ENCODE results near the gene KDM2B.

Gene KDM2B

DNA sequence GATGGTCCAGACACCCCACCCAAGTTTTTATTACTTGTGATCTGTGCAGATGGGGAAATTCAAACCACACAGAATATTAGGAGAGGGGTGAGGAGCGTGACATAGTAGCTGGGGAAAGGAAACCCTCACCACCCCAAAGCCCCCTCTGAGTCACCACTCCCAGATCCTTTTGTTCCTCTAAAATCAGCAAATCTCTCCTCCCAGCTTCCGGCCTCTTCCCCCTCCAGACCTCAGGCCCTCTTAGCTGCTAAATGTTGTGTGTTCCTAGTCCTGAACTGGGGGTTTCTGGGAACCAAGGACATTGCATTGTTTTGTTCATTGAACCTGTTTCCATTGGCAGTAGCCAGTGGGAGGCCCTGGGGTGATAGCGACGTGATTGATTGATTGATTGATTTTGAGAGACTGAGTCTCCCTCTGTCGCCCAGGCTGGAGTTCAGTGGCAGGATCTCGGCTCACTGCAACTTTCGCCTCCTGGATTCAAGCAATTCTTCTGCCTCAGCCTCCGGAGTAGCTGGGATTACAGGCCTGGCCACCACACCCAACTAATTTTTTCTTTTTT is 39.6 kb upstream of the KDM2B start:
- DNase-seq (ENCODE audit: low read depth) = peak; percentile 82
- H3K4me3 ChIP-seq (ENCODE audit: low read depth, low read length) = no peak overlapping the region

DNA sequence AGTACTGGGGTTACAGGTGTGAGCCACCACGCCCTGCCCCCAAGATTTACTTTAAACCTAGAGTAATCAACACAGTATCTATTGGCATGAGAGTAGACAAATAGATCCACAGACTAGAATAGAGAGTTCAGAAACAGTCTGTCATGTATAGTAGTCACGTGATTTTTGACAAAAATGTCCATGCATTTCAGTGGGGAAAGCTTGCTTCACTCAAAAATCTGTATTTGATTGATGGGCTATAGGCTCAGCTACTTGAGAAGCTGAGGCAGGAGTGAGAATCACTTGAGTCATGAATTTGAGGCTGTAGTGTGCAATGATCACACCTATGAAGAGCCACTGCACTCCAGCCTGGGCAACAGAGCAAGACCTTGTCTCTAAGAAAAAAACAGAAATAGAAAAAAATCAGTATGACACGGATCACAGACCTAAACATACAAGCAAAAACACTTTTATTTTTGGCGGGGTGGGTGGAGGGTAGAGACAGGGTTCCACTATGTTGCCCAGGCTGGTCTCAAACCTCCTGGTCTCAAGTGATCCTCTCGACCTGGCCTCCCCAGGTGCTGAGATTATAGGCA is 37.9 kb upstream of the KDM2B start:
- no peak overlapping the region for H3K4me3 ChIP-seq (ENCODE audit: low read depth, low read length)
- no peak for TF ChIP-seq POLR2A (IDR thresholded peaks at IDR 0.05; ENCODE audit: extremely low read depth, insufficient read length)
- TF ChIP-seq, protein P1, sequence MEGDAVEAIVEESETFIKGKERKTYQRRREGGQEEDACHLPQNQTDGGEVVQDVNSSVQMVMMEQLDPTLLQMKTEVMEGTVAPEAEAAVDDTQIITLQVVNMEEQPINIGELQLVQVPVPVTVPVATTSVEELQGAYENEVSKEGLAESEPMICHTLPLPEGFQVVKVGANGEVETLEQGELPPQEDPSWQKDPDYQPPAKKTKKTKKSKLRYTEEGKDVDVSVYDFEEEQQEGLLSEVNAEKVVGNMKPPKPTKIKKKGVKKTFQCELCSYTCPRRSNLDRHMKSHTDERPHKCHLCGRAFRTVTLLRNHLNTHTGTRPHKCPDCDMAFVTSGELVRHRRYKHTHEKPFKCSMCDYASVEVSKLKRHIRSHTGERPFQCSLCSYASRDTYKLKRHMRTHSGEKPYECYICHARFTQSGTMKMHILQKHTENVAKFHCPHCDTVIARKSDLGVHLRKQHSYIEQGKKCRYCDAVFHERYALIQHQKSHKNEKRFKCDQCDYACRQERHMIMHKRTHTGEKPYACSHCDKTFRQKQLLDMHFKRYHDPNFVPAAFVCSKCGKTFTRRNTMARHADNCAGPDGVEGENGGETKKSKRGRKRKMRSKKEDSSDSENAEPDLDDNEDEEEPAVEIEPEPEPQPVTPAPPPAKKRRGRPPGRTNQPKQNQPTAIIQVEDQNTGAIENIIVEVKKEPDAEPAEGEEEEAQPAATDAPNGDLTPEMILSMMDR (IDR thresholded peaks at IDR 0.05; ENCODE audit: low read depth, low read length) = no peak
- TF ChIP-seq, protein P2, sequence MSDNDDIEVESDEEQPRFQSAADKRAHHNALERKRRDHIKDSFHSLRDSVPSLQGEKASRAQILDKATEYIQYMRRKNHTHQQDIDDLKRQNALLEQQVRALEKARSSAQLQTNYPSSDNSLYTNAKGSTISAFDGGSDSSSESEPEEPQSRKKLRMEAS (IDR thresholded peaks at IDR 0.05; ENCODE audit: low read depth, low read length) = no peak
- TF ChIP-seq MYC (IDR thresholded peaks at IDR 0.05; ENCODE audit: low read depth, low read length) = no peak
- no peak for DNase-seq (ENCODE audit: low read depth)

More for the DNA sequence above, 39.6 kb upstream of the KDM2B start:
- TF ChIP-seq, protein P2 (IDR thresholded peaks at IDR 0.05; ENCODE audit: low read depth, low read length) = no peak
- TF ChIP-seq, protein P1 (IDR thresholded peaks at IDR 0.05; ENCODE audit: low read depth, low read length) = no peak
- TF ChIP-seq POLR2A (IDR thresholded peaks at IDR 0.05; ENCODE audit: extremely low read depth, insufficient read length) = no peak
- no peak for TF ChIP-seq MYC (IDR thresholded peaks at IDR 0.05; ENCODE audit: low read depth, low read length)

DNA sequence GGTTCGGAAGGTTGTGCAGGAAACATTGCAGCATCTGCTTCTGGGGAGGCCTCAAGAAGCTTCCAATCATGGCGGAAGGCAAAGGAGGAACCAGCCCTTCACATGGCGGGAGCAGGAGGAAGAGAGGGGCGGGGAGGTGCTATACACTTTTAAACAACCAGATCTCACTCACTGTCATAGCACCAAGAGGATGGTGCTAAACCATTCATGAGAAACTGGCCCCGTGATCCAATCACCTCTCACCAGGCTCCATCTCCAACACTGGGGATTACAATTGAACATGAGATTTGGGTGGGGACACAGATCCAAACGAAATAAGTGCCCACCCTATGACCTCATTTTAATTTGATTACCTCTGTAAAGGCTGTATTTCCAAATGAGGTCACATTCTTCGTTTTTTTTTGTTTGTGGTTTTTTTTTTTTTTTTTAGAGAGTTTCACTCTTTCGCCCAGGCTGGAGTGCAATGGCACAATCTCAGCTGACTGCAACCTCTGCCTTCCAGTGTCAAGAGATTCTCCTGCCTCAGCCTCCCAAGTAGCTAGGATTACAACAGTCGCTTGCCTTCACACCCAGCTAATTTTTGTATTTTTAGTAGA is 34.1 kb upstream of the KDM2B start:
- DNase-seq (ENCODE audit: low read depth) = no peak
- TF ChIP-seq, protein P2 (IDR thresholded peaks at IDR 0.05; ENCODE audit: low read depth, low read length) = no peak
- no peak for TF ChIP-seq POLR2A (IDR thresholded peaks at IDR 0.05; ENCODE audit: extremely low read depth, insufficient read length)
- TF ChIP-seq, protein P1 (IDR thresholded peaks at IDR 0.05; ENCODE audit: low read depth, low read length) = no peak
- no peak for TF ChIP-seq MYC (IDR thresholded peaks at IDR 0.05; ENCODE audit: low read depth, low read length)
- H3K4me3 ChIP-seq (ENCODE audit: low read depth, low read length) = no peak overlapping the region

DNA sequence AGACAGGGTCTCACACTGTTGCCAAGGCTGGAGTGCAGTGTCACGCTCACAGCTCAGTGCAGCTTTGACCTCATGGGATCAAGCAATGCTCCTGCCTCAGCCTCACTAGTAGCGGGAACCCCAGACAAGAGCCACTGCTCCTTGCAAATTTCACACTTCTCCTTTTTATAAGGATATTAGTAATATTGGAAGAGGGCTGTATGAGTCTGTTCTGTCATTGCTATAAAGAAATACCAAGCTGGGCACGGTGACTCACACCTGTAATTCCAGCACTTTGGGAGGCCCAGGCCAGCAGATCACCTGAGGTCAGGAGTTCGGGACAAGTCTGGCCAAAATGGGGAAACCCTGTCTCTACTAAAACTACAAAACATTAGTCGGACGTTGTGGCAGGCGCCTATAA is 32.6 kb upstream of the KDM2B start:
- DNase-seq (ENCODE audit: low read depth) = no peak
- H3K4me3 ChIP-seq (ENCODE audit: low read depth, low read length) = no peak overlapping the region
- TF ChIP-seq, protein P1 (IDR thresholded peaks at IDR 0.05; ENCODE audit: low read depth, low read length) = no peak
- TF ChIP-seq MYC (IDR thresholded peaks at IDR 0.05; ENCODE audit: low read depth, low read length) (no peak), POLR2A (IDR thresholded peaks at IDR 0.05; ENCODE audit: extremely low read depth, insufficient read length) (no peak)
- TF ChIP-seq, protein P2 (IDR thresholded peaks at IDR 0.05; ENCODE audit: low read depth, low read length) = no peak

DNA sequence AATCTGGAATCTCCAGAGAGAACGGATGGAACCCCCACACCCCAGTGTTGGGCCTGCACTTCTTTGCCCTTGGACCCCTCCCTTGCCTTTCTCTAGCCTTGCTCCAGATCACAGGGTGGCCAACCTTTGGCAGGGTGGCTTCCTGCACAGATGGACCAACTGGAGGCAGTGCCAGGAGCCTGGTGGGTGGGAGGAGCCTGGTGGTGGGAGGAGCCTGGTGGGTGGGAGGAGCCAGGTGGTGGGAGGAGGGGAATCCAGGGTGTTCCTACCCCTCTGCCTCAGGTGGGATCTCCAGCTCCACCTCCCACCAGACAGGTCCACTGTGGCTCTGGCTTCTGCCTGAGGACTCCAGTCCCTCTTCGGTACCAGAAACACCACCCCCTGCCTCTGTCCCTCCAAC is 30.5 kb upstream of the KDM2B start:
- no peak for TF ChIP-seq POLR2A (IDR thresholded peaks at IDR 0.05; ENCODE audit: extremely low read depth, insufficient read length)
- TF ChIP-seq, protein P1 (IDR thresholded peaks at IDR 0.05; ENCODE audit: low read depth, low read length) = no peak
- no peak for TF ChIP-seq MYC (IDR thresholded peaks at IDR 0.05; ENCODE audit: low read depth, low read length)
- TF ChIP-seq, protein P2 (IDR thresholded peaks at IDR 0.05; ENCODE audit: low read depth, low read length) = no peak
- no peak overlapping the region for H3K4me3 ChIP-seq (ENCODE audit: low read depth, low read length)
- no peak for DNase-seq (ENCODE audit: low read depth)

Data from NB4 (cell line).